GM18907 (cell line): ENCODE results near the gene LIMS2.

ENCODE experiments used
- ATAC-seq: cut with Tn5 transposase; IDR thresholded peaks from one replicate; pipeline ENCODE4 v1.9.1; 2021; ENCODE audit warnings: mild to moderate bottlenecking, moderate library complexity; ENCODE audit not compliant: unreplicated experiment

LIMS2 gene

GRCh38 chr2:127701651-127702394 is 26.5 kb upstream of the LIMS2 start:
- peak; percentile 55 for ATAC-seq

- ATAC-seq, result peak; percentile 74
Observed at GRCh38 chr2:127701193-127701650, 25.9 kb upstream of the LIMS2 start, which contains the start of gene SFT2D3. Gene SFT2D3, plus strand, starts transcription at chr2:127701497. Its CDS starts 32 bp downstream, at chr2:127701529.

GRCh38 chr2:127700527-127701192 is 25.3 kb upstream of the LIMS2 start:
- peak; percentile 76 for ATAC-seq

- no peak for ATAC-seq
Observed at GRCh38 chr2:127698553-127699355, 23.4 kb upstream of the LIMS2 start.

GRCh38 chr2:127697482-127698180 is 22.3 kb upstream of the LIMS2 start:
- ATAC-seq, result no peak

GRCh38 chr2:127695491-127696472 is 20.5 kb upstream of the LIMS2 start:
- no peak for ATAC-seq

- no peak for ATAC-seq
Observed at GRCh38 chr2:127694986-127695385, 19.7 kb upstream of the LIMS2 start.

GRCh38 chr2:127690696-127691095 is 15.4 kb upstream of the LIMS2 start:
- ATAC-seq, result no peak

GRCh38 chr2:127688405-127688804 is 13.1 kb upstream of the LIMS2 start:
- no peak for ATAC-seq

GRCh38 chr2:127685410-127686080 is 10.2 kb upstream of the LIMS2 start:
- ATAC-seq, result no peak

- no peak for ATAC-seq
Observed at GRCh38 chr2:127683757-127684156, 8.4 kb upstream of the LIMS2 start.

GRCh38 chr2:127683056-127683455 is 7.7 kb upstream of the LIMS2 start:
- no peak for ATAC-seq

- ATAC-seq, result no peak
Observed at GRCh38 chr2:127681976-127682857, 6.9 kb upstream of the LIMS2 start.

- ATAC-seq, result no peak
Observed at GRCh38 chr2:127681288-127681804, 6.0 kb upstream of the LIMS2 start.

- ATAC-seq, result no peak
Observed at GRCh38 chr2:127680706-127681287, 5.5 kb upstream of the LIMS2 start.

GRCh38 chr2:127679680-127680361 is 4.5 kb upstream of the LIMS2 start:
- ATAC-seq, result no peak

- no peak for ATAC-seq
Observed at GRCh38 chr2:127678991-127679390, 3.7 kb upstream of the LIMS2 start.
